ENCODE data around the gene PPP1R7. TPM values are rescaled to one million over a fixed set of nuclear protein-coding genes. Genes with fewer than 3 reads are reported as not detected.
"Not testable (repeated sequence)": the region's sequence is repeated elsewhere in the genome, so short reads cannot be mapped to it uniquely, and the experiment has no call there.

The PPP1R7 gene
- total RNA-seq, 2 experiments from 2014 or later: 90.2 to 92.0 TPM

GRCh38 chr2:241185961-241186360 lies 35.7 kb downstream of the PPP1R7 start:
- ChIA-PET POLR2A (no interaction called here), CTCF (no interaction called here)

GRCh38 chr2:241187101-241187917 lies 37.0 kb downstream of the PPP1R7 start:
- POLR2A ChIA-PET: no interaction called here
- CTCF ChIA-PET: interaction anchor here (0.5 kb wide), 1 partner anchor 15 kb away, joined by 3 read pairs; no protein-coding TSS in a partner anchor

DNA sequence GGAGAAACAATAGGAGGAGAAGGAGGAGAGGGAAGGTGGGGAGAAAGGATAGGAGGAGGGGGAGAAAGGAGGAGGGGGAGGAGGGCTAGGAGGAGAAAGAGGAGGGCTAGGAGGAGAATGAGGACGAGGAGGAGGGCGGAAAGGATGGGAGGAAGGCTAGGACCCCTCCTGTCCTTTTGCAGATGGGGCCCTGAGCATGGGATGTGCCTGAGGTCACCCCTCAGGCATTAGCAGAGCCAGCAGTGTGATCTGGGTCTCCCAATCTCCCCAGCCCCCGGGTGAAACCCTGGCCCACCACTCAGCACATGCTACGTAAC lies 37.6 kb downstream of the PPP1R7 start:
- ChIA-PET POLR2A (no interaction called here), CTCF (no interaction called here)

DNA sequence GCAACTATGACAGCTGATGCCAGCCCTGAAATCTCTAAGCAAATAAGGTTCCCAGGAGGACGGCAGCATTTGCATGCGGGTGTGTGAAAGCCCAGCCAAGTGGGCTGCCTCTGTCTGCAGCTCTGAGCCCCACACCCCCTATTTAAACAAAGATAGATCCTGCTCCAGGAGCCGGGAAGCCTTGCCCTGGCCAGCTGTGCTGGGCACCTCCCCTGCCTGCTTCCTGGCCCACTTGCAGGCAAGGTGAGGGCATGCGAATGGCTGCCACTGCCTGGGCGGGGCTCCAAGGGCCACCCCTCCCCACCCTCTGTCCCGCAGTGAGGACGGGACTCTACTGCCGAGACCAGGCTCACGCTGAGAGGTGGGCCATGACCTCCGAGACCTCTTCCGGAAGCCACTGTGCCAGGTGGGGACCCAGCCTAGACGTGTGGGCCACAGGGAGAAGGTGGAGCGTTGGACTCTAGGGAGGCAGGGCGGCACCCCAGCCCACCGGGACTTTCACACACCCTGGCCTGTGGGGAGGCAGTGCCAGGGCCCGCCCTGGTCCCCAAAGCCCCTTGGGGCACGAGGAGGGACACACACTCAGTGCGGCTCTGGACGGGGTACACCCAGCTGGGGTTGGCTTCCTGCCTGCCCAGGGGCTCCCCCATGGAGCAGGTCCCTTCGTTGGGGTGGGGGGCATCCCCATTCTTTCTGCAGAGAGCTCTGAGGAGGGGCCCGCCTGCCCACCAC lies 38.3 kb downstream of the PPP1R7 start, which contains the start of gene ANO7:
ANO7 (plus strand) TSS at position 317 of the 732 bp plus-strand sequence. CDS start 1,387 bp downstream, outside the sequence.
- CTCF ChIA-PET: no interaction called here
- POLR2A ChIA-PET: no interaction called here

DNA sequence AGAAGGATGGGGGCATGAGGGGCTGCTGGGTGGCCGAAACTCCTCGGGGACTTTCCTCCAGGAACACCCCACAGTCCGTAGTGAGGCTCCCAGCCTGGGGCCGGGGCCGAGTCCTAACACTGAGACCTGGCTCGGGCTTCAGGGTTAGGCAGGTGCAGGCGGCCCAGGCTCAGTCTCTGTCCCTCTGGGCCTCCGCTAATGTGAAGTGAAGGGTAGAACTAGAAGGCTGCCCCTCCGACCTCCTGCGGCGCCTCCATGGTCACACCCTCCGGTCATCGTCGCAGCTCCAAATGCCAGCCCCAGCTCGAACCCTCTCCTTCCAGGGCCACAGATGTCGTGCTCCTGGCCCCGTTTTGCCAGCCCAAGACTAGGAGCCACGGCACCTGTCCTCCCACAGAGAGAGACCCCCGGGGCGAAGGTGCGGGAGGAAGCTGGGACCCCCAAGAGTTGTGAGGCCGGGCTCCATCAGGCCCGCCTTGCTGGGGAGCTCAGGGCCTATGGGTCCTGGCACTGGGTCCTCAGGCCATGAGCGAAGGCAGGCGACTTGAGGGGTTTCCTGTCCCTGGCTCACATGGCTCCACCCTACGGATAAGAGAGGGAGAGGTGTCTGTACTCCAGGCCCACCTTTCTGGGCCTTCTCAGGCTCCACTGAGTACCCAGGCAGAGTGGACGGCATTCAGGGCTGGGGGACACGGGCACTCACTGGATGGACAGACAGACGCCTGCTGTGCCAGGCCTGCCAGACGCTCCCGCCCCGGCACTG lies 39.0 kb downstream of the PPP1R7 start:
- ChIA-PET CTCF (no interaction called here), POLR2A (no interaction called here)

DNA sequence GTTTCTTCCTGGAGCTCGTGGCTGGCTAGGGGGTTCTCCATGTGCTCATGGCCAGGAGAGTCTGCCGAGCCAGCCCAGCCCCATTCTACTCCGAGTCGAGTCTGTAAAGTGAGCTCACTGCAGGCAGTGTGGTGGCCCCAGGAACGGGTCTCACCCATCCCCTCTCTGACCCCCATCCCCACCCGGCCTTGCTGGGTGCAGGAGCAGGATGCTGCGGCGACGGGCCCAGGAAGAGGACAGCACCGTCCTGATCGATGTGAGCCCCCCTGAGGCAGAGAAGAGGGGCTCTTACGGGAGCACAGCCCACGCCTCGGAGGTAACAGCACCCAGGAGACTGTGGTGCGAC lies 39.6 kb downstream of the PPP1R7 start:
- POLR2A ChIA-PET: no interaction called here
- CTCF ChIA-PET: no interaction called here

DNA sequence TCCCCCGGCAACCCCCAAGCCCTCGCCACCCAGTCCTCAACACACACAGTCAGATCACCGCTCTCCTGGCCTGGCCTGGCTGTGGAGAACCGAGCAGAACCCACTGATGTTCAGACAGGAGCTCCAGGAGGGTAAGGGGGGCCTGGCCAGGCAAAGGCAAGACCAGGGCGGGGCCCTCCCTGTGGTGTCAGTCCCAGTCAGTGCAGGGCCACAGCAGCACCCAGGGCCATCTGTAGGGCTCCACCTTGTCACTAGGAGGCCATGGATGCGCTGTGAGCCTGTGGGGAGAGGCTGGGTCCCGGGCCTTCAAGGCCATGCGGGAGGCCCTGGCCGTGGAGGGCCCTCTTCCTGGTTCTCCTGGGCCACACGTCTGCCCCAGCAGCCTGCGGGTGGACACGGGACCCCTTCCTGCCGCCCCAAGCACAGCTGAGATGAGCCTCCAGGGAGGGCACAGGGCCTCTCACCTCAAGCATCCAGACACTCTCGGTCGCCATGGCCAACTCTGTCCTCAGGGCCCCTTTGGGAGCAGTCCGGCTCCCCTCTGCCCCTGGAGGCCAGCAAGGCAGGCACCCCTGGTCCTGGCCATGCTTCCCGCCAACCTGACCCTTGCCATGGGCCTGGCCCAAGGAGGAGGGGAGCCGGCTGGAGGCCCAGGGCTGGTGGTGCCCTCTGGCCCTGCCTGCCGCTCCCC lies 40.2 kb downstream of the PPP1R7 start:
- CTCF ChIA-PET: no interaction called here
- POLR2A ChIA-PET: no interaction called here

GRCh38 chr2:241191081-241191480 lies 40.8 kb downstream of the PPP1R7 start:
- POLR2A ChIA-PET: no interaction called here
- CTCF ChIA-PET: interaction anchor here (0.5 kb wide), 1 partner anchor 112 kb away, joined by 3 read pairs; no protein-coding TSS in a partner anchor

GRCh38 chr2:241193271-241193670 lies 43.0 kb downstream of the PPP1R7 start:
- POLR2A ChIA-PET: interaction anchor here (0.7 kb wide), 1 partner anchor 557 kb away, joined by 9 read pairs; no protein-coding TSS in a partner anchor
- CTCF ChIA-PET: interaction anchor here (0.6 to 0.7 kb wide), 2 partner anchors 115 to 566 kb away, joined by 3 to 4 read pairs; no protein-coding TSS in a partner anchor

DNA sequence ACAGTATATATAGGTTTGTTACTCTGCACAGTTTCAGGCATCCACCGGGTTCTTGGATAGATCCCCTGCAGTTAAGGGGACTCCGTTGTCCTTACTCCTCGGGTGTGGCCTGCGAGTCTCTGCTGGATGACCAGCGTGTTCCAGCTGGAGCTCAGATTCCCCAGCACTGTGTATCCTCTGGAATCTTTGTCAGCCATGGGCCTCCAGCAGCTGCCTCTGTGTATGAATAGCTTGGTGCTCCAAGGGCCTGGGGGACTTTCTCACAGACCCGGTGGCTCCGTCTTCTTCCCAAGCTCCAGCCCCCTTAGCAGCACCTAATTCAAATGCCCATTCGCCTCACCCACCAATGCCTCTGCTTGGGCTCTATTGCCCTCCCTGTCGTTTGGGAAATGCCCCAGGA lies 44.5 kb downstream of the PPP1R7 start:
- CTCF ChIA-PET: no interaction called here
- POLR2A ChIA-PET: interaction anchor here (0.6 kb wide), 1 partner anchor 171 kb away, joined by 5 read pairs; no protein-coding TSS in a partner anchor

GRCh38 chr2:241195506-241196130 lies 45.4 kb downstream of the PPP1R7 start:
- CTCF ChIA-PET: interaction anchor here (1.0 kb wide), 1 partner anchor 9 kb away, joined by 3 read pairs; no protein-coding TSS in a partner anchor
- POLR2A ChIA-PET: no interaction called here

- POLR2A ChIA-PET: not testable (repeated sequence)
- CTCF ChIA-PET: interaction anchor here (1.0 kb wide), 1 partner anchor 24 kb away, joined by 3 read pairs; no protein-coding TSS in a partner anchor
Observed at GRCh38 chr2:241197246-241197645, 47.0 kb downstream of the PPP1R7 start.

GRCh38 chr2:241197947-241198346 lies 47.7 kb downstream of the PPP1R7 start:
- POLR2A ChIA-PET: no interaction called here

DNA sequence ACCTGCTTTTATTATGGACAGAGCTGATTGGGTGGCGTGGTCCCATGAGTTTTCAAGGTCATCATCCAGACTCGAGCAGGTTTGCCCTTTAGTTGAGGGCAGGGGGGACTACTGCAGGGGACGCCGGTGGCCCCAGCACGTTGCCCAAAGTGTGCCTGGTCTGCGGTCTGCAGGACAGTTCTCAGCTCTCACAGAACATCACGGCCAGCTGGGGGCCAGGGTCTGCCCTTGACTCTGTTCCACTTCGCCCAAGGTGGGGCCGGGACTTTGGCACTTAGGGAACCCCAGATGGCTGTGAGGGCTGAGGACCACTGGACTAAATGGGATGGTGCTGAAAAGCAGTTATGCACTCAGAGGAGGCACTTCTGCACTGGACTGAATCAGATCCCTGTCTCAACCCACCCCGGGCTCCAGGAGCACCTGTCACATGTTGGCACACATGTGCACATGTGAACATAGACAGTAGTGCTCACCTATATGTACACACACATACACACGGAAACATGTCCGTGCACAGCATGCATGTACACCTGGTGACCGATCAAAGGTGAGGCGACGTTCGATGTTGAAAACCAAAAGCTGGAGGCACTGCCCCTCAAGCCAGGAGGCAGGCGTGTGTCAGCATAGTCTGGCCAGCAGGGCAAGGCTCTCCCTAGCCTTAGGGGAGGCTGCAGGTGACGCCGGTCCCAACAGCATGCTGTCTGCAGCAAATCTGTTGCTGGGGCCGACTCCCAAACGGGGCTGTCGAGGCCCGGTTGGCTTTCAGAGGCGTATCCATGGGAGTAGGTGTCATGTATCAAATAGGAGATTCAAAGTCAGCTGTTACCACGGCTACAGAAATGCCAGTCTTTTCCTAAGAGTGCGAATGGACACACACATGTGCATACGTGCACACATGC lies 48.4 kb downstream of the PPP1R7 start:
- CTCF ChIA-PET: interaction anchor here (1.0 kb wide), 1 partner anchor 26 kb away, joined by 3 read pairs; no protein-coding TSS in a partner anchor
- POLR2A ChIA-PET: no interaction called here

More at GRCh38 chr2:241197947-241198346, 47.7 kb downstream of the PPP1R7 start:
- CTCF ChIA-PET: interaction anchor here (1.0 kb wide), 1 partner anchor 25 kb away, joined by 3 read pairs; no protein-coding TSS in a partner anchor

DNA sequence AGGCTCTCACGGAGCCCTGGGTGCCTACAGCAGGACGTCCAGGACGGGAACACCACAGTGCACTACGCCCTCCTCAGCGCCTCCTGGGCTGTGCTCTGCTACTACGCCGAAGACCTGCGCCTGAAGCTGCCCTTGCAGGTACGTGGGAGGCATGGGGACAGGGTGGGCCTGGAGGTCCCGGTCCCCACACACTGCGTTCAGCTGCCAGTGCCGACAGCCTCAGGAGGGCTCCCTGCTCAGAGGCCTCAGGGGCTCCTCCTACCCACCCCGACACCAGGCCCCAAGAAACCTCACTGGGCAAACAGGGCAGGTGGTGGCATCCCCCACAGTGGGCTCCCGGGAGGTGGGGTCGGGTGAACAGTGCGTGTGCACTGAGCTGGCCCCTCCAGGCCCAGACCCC lies 49.0 kb downstream of the PPP1R7 start:
- ChIA-PET POLR2A (no interaction called here), CTCF (no interaction called here)

DNA sequence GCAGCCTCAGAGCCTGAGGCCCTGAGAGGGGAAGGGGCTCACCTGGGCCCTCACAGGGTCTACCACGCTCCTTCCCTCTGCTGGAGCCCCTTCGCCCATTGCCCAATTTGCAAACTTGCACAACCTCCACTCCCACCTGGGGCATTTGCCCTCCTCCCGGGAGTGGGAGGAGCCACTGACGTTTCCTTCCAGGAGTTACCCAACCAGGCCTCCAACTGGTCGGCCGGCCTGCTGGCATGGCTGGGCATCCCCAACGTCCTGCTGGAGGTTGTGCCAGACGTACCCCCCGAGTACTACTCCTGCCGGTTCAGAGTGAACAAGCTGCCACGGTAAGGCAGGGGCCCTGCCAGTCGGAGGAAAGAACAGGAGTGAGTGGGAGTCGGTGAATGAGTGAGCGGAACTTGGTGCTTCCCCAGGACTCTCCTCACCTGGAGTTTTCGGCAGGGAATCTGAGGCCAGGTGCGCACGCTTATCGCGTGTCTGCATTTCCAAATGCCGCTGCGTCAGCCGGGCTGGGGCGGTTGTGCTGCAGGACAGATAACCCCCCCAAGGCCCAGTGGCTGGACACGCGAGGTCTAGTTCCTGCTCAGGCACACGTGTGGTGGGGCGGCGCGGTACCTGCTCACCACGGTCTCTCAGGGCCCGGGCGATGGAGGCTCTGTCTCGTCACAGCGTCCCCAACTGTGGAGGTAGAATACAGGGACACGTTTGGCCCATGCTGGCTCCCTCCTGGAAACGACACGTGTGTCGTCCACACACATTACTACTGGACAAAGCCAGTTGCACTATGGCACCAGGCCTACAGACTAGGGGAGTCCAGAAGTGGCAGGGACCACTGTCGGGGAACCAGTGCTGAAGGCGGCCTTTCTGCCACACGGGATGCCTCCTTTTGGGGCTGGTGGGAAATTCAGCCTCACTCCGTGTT lies 49.9 kb downstream of the PPP1R7 start:
- POLR2A ChIA-PET: no interaction called here
- CTCF ChIA-PET: no interaction called here

- ChIA-PET POLR2A (no interaction called here), CTCF (no interaction called here)
Observed at GRCh38 chr2:241200822-241201395, 50.6 kb downstream of the PPP1R7 start.

Data from activated CD8-positive, alpha-beta memory T cell treated with anti-CD3 and anti-CD28 coated beads for 36 hours (primary cell).